HL-60 (cell line): ENCODE data around the gene SHB.

Source experiments
- GABPA ChIP-seq: IDR thresholded peaks from 2 replicates; pipeline ENCODE4 v1.6.1; 2012; ENCODE audit warnings: low read depth
- POLR2AphosphoS5 ChIP-seq: IDR thresholded peaks from 2 replicates; pipeline ENCODE4 v1.6.1; 2012; ENCODE audit warnings: low read depth
- REST ChIP-seq: IDR thresholded peaks from 2 replicates; pipeline ENCODE4 v1.6.1; 2012; ENCODE audit warnings: low read depth; ENCODE audit not compliant: insufficient replicate concordance
- TF ChIP-seq, protein P1 (sequence below): IDR thresholded peaks from one replicate; pipeline ENCODE4 v1.5.1; 2011; ENCODE audit warnings: low read length, control low read depth, inconsistent platforms; ENCODE audit not compliant: insufficient read depth

DNA sequence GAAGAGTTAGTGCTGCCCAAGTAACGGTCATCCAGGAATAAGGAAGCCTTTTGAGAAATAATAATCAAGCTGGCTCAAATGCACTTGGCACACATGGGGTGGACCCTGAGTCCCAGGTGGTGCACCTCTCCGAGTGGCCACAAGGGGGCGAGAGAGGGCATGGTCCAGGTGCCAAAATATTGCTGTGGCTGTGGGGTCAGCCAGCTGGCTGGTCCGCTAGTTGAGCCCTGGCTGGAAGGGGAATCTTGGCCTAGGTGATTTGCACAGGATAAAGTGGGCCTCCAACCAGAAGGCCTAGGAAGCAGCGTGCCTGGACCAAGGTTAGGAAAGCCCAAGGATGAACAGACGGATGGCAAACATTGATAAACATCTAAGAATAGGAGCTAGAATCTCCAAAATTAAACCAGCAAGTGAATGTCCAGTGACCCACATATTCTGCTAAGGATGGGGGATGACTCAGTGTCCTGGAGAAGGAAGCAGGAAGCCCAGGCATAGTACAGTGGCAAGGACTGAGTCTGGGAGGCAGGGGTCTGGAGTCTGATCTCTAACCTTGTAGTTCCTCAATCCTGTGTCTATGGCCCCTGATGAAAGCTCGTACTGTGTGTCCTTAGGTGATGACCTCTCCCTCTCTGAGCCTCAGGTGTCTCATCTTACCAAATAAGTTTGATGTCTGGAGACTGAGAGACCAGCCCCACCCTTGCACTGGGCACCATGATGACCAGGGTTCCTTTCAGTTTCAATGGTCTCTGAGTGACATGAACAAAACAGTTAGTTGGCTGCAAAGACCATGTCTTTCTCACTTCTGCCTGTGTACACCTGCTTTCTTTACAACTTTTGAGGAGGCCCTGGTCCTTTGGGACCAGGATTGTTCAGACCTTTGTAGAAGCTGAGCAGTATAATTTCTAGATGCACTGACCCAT lies 19.2 kb upstream of the SHB start:
- TF ChIP-seq, protein P1, sequence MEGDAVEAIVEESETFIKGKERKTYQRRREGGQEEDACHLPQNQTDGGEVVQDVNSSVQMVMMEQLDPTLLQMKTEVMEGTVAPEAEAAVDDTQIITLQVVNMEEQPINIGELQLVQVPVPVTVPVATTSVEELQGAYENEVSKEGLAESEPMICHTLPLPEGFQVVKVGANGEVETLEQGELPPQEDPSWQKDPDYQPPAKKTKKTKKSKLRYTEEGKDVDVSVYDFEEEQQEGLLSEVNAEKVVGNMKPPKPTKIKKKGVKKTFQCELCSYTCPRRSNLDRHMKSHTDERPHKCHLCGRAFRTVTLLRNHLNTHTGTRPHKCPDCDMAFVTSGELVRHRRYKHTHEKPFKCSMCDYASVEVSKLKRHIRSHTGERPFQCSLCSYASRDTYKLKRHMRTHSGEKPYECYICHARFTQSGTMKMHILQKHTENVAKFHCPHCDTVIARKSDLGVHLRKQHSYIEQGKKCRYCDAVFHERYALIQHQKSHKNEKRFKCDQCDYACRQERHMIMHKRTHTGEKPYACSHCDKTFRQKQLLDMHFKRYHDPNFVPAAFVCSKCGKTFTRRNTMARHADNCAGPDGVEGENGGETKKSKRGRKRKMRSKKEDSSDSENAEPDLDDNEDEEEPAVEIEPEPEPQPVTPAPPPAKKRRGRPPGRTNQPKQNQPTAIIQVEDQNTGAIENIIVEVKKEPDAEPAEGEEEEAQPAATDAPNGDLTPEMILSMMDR: peak; percentile 91
- no peak for TF ChIP-seq GABPA
- no peak for TF ChIP-seq REST
- no peak for TF ChIP-seq POLR2AphosphoS5
